GM18508 (cell line): ENCODE measurements around the gene ASTN2.
A peak's percentile ranks its signal among the peaks of the same experiment; 100 is the strongest.
"Not testable (repeated sequence)": the region's sequence is repeated elsewhere in the genome, so short reads cannot be mapped to it uniquely, and the experiment has no call there.

Experiments used
- ATAC-seq: cut with Tn5 transposase; IDR thresholded peaks from one replicate; pipeline ENCODE4 v1.9.1; 2021; ENCODE audit warnings: moderate number of reproducible peaks; ENCODE audit not compliant: insufficient read depth, unreplicated experiment

The ASTN2 gene

GRCh38 chr9:116700882-116701865 is 713.7 kb downstream of the ASTN2 start:
- ATAC-seq: no peak

GRCh38 chr9:116700279-116700678 is 714.6 kb downstream of the ASTN2 start:
- no peak for ATAC-seq

GRCh38 chr9:116697887-116698286 is 717.0 kb downstream of the ASTN2 start:
- no peak for ATAC-seq

GRCh38 chr9:116697362-116697761 is 717.5 kb downstream of the ASTN2 start:
- ATAC-seq: no peak

GRCh38 chr9:116695438-116695837 is 719.4 kb downstream of the ASTN2 start:
- ATAC-seq: no peak

GRCh38 chr9:116694785-116695291 is 720.0 kb downstream of the ASTN2 start:
- ATAC-seq: no peak

- no peak for ATAC-seq
Measured at GRCh38 chr9:116693233-116693731, 721.6 kb downstream of the ASTN2 start.

- no peak for ATAC-seq
Measured at GRCh38 chr9:116692616-116693015, 722.2 kb downstream of the ASTN2 start.

GRCh38 chr9:116691607-116692006 is 723.2 kb downstream of the ASTN2 start:
- no peak for ATAC-seq

- not testable (repeated sequence) for ATAC-seq
Measured at GRCh38 chr9:116690805-116691204, 724.1 kb downstream of the ASTN2 start.

- no peak for ATAC-seq
Measured at GRCh38 chr9:116689486-116690032, 725.3 kb downstream of the ASTN2 start.

GRCh38 chr9:116688806-116689485 is 725.9 kb downstream of the ASTN2 start:
- no peak for ATAC-seq

GRCh38 chr9:116687754-116688135 is 727.1 kb downstream of the ASTN2 start:
- no peak for ATAC-seq

- peak; percentile 92 for ATAC-seq
Measured at GRCh38 chr9:116687074-116687753, 727.6 kb downstream of the ASTN2 start, which contains the start of gene TRIM32. Gene TRIM32 (plus strand): TSS chr9:116687305. CDS start chr9:116697743, 10,438 bp downstream.

- peak; percentile 33 for ATAC-seq
Measured at GRCh38 chr9:116686693-116687073, 728.2 kb downstream of the ASTN2 start.

GRCh38 chr9:116686135-116686534 is 728.7 kb downstream of the ASTN2 start:
- no peak for ATAC-seq

- no peak for ATAC-seq
Measured at GRCh38 chr9:116685166-116685565, 729.7 kb downstream of the ASTN2 start.

GRCh38 chr9:116683535-116683934 is 731.3 kb downstream of the ASTN2 start:
- no peak for ATAC-seq

GRCh38 chr9:116674210-116674980 is 740.5 kb downstream of the ASTN2 start:
- ATAC-seq: no peak
